ENCODE measurements around the gene ADCY6. TPM values are rescaled to one million over a fixed set of nuclear protein-coding genes. Genes with fewer than 3 reads are reported as not detected.

The ADCY6 gene
- total RNA-seq, 1 experiment from 2014 or later = 31.1 TPM

DNA sequence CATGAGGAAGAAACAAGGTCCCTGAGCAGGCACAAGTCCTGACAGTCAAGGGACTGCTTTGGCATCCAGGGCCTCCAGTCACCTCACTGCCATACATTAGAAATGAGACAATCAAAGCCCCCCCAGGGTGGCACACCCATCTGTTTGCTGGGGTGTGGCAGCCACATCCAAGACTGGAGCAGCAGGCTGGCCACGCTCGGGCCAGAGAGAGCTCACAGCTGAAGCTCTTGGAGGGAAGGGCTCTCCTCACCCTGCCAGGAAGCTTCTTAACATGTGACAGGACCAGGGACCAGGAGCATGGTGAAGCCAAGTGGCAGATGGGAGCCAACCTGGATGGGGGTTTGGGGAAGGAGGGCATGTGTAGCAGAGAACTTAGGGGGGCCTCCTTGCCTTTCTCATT lies 39.4 kb upstream of the ADCY6 start:
- no peaks in the 10 kb centered on the region for H3K79me2 ChIP-seq (ENCODE audit: insufficient read depth, low read length)
- no peak overlapping the region for H3K27ac ChIP-seq (ENCODE audit: insufficient read length, low read depth, low read length)
- Mint-ChIP-seq H3K27me3 (ENCODE audit: low read depth) (no peaks in the 10 kb centered on the region; the same call in 1 of the 2 replicates), H3K27ac (no peak overlapping the region; a peak in 2 of 7 replicates), H3K36me3 (ENCODE audit: insufficient read depth in 1 of 3, low read depth in 3 of 3) (peaks cover 31 to 94% (median 69%) of the 10 kb centered on the region in 3 experiments; a peak in 6 of 7 replicates), H3K4me1 (peaks cover 6 to 13% of the 10 kb centered on the region in 2 experiments), H3K9me3 (no peaks in the 10 kb centered on the region), H3K4me3 (no peak overlapping the region)
- no peaks in the 10 kb centered on the region for H3K23me2 ChIP-seq (ENCODE audit: insufficient read length, low read depth, low read length, poor library complexity, severe bottlenecking)
- H2AFZ ChIP-seq (ENCODE audit: low read length) = no peak overlapping the region
- H3K23ac ChIP-seq (ENCODE audit: insufficient read length, low read depth, low read length) = no peak overlapping the region
- no peaks in the 10 kb centered on the region for H3K79me1 ChIP-seq (ENCODE audit: insufficient read depth, low read depth, low read length, poor library complexity, severe bottlenecking)
- no peak overlapping the region for H3K18ac ChIP-seq (ENCODE audit: insufficient read length, low read depth, low read length)
- no peaks in the 10 kb centered on the region for H3K27me3 ChIP-seq (ENCODE audit: insufficient read depth, low read length)
- H2BK20ac ChIP-seq (ENCODE audit: low read depth, low read length, poor library complexity, severe bottlenecking) = no peak overlapping the region
- no peak overlapping the region for H2BK15ac ChIP-seq (ENCODE audit: low read depth, low read length)
- no peak overlapping the region for H2AK5ac ChIP-seq (ENCODE audit: insufficient read length, low read length)
- H2BK120ac ChIP-seq (ENCODE audit: low read depth, low read length, poor library complexity, severe bottlenecking) = no peak overlapping the region
- H3K14ac ChIP-seq (ENCODE audit: insufficient read depth, low read length) = no peak overlapping the region
- no peak overlapping the region for H3K4ac ChIP-seq (ENCODE audit: low read depth, low read length)
- no peak overlapping the region for H4K91ac ChIP-seq (ENCODE audit: insufficient read length, low read depth, low read length)
- no peak for DNase-seq
- no CpG with 5 or more reads among the region's 2 CpGs for WGBS (ENCODE audit: extremely low coverage, insufficient read length, low lambda C conversion rate)
- TF ChIP-seq CTCF (conservative IDR thresholded peaks at IDR 0.05) = no peak
- H4K20me1 ChIP-seq (ENCODE audit: control insufficient read depth, insufficient read depth, insufficient read length) = no peaks in the 10 kb centered on the region
- no peak overlapping the region for H3K4me2 ChIP-seq (ENCODE audit: insufficient read depth, insufficient read length, low read length)
- no peak overlapping the region for H2BK12ac ChIP-seq (ENCODE audit: insufficient read length, low read depth, low read length)
- no peak overlapping the region for H2BK5ac ChIP-seq (ENCODE audit: insufficient read length, low read length)
- H3K9me3 ChIP-seq (ENCODE audit: control insufficient read depth, low read depth, low read length) = no peaks in the 10 kb centered on the region
- no peak overlapping the region for H3K9ac ChIP-seq (ENCODE audit: extremely low read depth, insufficient read length, low read length)
- no peak overlapping the region for H3K56ac ChIP-seq (ENCODE audit: insufficient read length, low read depth, low read length)
- H3K4me1 ChIP-seq (ENCODE audit: insufficient read depth, low read length) = no peaks in the 10 kb centered on the region
- no peak overlapping the region for H3T11ph ChIP-seq (ENCODE audit: low read length)
- no peak overlapping the region for H4K8ac ChIP-seq (replicated peaks; ENCODE audit: insufficient read length, low read depth, low read length)
- H4K5ac ChIP-seq (ENCODE audit: insufficient read length, low read depth, low read length) = no peak overlapping the region
